GM19193 (cell line): Measurements from ENCODE around the gene NARF.

ENCODE experiments used
- POLR2A ChIP-seq: IDR thresholded peaks from 4 replicates; pipeline ENCODE4 v1.6.1; 2011; ENCODE audit not compliant: insufficient read depth, insufficient read length; ENCODE audit errors: extremely low read depth

Gene NARF

GRCh38 chr17:82449883-82450356 lies 8.6 kb upstream of the NARF start:
- TF ChIP-seq POLR2A: no peak

GRCh38 chr17:82450357-82451106 lies 8.0 kb upstream of the NARF start, which contains the start of gene CYBC1:
Gene CYBC1, minus strand, starts transcription at chr17:82450752. Its CDS starts 1,498 bp downstream, at chr17:82449254.
- TF ChIP-seq POLR2A: peak; percentile 93

DNA sequence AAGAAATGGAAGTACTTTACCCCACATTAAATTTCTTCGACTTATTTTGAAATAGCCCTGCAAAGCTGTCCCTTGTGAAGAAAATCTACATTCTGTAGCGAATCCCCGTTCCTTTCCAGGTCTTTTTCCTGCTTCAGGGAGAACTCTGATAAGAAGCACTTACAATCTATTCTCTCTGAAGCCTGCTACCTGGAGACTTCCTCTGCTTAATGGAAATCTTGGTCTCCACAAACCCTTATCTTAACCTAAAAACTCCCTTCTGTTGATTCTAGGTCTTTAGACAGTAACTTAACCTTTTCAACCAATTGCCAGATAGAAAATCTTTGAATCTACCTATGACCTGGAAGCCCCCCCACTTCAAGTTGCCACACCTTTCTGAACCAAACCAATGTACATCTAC lies 6.4 kb upstream of the NARF start:
- no peak for TF ChIP-seq POLR2A

- TF ChIP-seq POLR2A: no peak
Measured at GRCh38 chr17:82457073-82457928, 1.2 kb upstream of the NARF start.

- no peak for TF ChIP-seq POLR2A
Measured at GRCh38 chr17:82457929-82458178, 687 bp upstream of the NARF start.

DNA sequence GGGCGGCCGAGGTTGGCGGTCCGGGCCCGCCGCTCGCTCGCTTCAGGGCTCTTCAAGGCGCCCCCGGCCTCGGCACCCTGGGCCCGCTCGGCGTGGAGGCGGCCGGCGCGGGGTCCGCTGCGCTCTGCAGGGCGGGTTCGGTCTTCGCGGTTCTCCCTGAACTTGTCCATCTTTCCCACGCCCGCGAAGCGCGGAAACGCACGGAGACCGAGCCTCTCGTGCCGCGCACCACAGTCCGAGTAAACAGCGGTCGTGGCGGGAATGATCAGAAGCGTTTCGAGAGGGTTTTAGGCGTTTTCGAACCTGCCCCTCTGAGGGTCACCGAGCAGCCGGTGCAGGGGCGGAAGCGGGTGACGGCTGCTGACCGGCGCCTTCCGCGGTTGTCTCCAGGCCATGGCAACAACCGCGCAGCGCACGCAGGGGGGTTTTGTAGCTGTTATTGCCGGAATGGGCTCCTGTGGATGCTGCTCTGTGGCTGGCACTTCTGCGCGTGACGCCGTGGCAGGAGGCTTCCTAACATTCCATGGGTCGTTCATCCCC lies 414 bp downstream of the NARF start:
- TF ChIP-seq POLR2A: no peak

DNA sequence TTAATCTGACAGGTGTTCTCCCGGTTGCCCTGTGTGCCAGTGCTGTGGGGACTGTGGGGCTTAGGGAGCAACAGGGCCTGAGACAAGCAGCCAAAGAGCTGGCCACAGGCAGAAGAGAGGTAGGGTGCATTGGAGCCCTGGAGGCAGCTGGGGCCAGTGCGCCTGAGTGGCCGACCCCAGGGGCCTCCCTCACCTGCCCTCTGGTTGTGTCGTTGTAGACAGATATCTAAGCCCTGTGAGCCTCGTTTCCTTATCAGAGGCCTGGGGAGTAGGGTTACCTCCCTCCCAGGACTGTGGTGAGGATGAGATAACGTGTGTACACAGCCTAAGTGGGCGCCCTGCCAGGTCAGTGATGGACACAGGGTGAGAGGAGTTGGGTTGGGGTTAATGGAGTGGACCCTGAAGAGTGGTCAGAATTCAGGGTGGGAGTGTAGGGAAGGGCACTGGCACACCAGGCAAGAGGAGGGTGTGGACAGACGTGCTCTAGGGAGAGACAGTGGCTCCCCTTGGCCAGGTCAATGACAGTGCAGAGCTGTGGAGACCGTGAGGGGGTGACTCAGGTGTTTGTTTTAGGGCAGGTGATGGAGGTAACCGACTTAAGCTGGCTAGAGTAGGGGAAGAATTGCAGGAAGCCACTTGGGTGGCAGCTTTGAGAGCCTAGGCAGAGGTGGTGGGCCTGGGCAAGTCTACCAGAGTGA lies 3.4 kb downstream of the NARF start:
- no peak for TF ChIP-seq POLR2A

DNA sequence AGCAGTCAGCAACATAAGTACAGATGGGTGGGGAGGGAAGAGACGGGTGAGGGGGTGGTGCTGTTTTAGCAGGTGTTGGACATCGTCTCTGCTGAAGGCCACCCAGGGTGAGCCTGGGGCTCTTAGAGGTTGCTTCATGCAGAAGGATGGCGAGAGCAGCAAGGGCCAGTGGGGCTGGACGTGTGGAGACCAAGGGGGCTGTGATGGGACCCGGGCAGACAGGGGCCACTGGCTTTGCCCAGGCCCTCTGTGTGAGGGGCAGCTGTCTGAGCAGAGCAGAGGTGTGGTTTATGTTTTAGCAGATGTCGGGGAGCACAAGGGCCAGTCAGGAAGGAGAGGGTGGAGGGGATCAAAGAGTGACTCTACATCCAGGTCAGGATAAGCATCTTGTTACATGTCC lies 4.8 kb downstream of the NARF start:
- no peak for TF ChIP-seq POLR2A

DNA sequence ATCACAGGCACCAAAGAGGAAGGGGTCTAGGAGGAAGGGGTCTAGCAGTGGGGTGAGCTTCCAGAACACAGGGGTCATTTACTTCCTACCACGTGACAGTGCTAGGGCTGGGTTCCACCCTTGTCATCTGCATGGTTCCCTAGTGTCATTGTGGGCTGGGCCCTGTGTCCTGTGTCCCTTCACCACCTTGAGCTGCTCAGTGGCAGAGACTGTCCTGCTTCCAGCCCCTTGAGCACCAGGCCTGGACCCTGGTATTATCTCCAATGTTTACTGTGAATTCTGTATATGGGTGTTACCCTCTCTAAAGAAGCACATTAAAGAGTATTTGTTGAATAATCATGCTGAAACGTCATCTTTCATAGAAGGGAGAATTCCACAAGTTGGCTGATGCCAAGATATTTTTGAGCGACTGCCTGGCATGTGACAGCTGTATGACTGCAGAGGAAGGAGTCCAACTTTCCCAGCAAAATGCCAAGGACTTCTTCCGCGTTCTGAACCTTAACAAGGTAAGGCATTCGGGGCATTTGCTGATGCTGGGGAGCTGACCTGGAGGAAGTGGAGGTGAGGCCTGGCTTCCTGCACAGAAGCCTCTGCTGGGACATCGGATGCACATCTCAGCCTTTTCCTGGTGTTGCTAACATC lies 5.5 kb downstream of the NARF start:
- TF ChIP-seq POLR2A: no peak

DNA sequence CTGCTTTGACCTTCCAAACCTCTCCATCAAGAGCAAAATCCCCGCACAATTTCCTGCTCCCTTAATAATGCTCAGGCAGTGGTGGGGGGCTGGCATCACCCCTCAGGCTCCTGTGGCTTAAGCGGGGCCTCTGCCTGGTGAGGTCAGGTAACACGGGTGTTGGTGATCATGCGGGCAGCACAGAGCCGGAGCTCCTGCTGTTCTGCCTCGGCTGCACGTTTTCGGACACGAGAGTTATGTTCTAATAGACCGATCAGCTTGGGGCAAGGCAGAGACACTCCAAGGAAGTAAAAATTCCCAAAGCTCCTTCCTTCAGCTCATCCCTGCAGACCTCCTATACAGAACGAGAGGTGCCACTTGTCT lies 6.0 kb downstream of the NARF start:
- TF ChIP-seq POLR2A: no peak

DNA sequence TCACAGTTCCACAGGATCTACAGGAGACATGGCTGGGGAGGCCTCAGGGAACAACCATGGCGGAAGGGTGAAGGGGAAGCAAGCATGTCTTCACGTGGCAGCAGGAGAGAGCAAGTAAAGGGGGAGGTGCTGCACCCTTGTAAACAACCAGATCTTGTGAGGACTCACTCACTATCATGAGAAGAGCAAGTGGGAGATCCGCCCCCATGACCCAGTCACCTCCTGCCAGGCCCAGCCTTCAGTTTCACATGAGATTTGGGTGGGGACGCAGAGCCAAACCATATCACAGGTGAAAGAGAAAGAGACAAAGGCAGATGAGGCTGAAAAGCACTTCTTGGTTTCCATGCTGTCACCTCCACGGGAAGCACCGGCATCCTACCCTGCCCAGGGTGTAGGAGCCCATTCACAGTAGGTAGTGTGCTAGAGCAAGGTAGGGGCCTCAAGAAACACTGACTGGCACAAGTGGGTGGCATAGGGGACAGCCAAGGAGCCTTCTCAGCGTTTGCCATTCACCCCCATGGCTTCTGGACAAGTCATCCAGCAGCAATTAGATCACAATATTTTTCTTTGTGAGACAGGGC lies 6.6 kb downstream of the NARF start:
- no peak for TF ChIP-seq POLR2A

GRCh38 chr17:82468692-82469091 lies 10.2 kb downstream of the NARF start:
- TF ChIP-seq POLR2A: no peak

DNA sequence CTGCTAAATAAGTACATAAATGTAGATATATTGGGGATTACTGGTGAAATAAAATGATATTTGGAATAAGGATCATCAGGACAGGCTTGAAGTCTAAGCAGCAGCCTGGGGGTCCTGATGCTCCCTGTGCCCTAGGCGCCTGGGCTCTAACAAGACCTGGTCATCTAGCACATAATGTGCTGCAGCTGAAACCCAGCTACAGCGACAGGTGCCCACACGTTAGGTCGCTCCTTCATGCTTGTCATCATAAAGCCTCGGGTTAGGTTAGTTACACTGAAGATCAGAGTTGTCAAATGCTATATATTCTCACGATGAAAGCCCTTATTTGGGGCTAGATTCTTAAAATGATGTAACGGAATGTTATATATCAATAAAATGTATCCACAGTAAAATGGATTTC lies 11.5 kb downstream of the NARF start:
- TF ChIP-seq POLR2A: no peak

GRCh38 chr17:82474223-82475010 lies 15.9 kb downstream of the NARF start:
- TF ChIP-seq POLR2A: no peak

- TF ChIP-seq POLR2A: no peak
Measured at GRCh38 chr17:82475458-82475857, 16.9 kb downstream of the NARF start.

GRCh38 chr17:82477934-82478333 lies 19.4 kb downstream of the NARF start:
- TF ChIP-seq POLR2A: no peak
